HepG2 (cell line): ENCODE results near the gene PRKCZ. TPM values are rescaled to one million over a fixed set of nuclear protein-coding genes. Genes with fewer than 3 reads are reported as not detected.

Source experiments
- ATAC-seq: fragments of 200-7000 bp; cut with Tn5 transposase; 3 replicates; pipeline ENCODE4 v1.9.1; 2020; ENCODE audit warnings: mild to moderate bottlenecking, moderate library complexity
- BruUV-seq: library from RNA; stranded (reverse); fragments of 400-500 nt; replicated peaks from 2 replicates; lab custom pipeline; 2021; lab: Mats Ljungman, UMichigan
- CTCF ChIA-PET: fragments of 300-600 bp; formaldehyde crosslinking; extraction: SDS; loops from one replicate; lab custom pipeline; 2021; ENCODE audit warnings: low total read pairs, inconsistent platforms, low intra/inter-chr PET ratio; lab: Yijun Ruan, JAX
- POLR2A ChIA-PET: fragments of 350-600 bp; sonication (Branson Sonifier 250); formaldehyde crosslinking; loops from one replicate; lab custom pipeline; 2020; ENCODE audit warnings: antibody characterized with exemption, inconsistent platforms; lab: Yijun Ruan, JAX
- DNase-seq: peaks from one replicate; pipeline ENCODE4 v3.0.0-alpha.2; 2015; ENCODE audit warnings: low spot score
- FAIRE-seq: peaks from 3 replicates; lab custom pipeline; 2011; peaks lifted over from hg19 to GRCh38; lab: Jason Lieb, UNC
- H2AFZ ChIP-seq: one replicate; pipeline ENCODE4 v1.6.1; 2011; ENCODE audit warnings: low read length, inconsistent platforms
- H3K27ac ChIP-seq: fragments of 300-600 bp; 3 replicates; pipeline ENCODE4 v1.8.0; 2011; ENCODE audit warnings: mixed run types, mild to moderate bottlenecking, mixed read lengths, low read length, inconsistent platforms; ENCODE audit not compliant: insufficient read depth; ENCODE audit errors: extremely low read length
- H3K27me3 ChIP-seq, 2 experiments: fragments of 200-600 bp in 1 of 2; 2 replicates in 1 of 2; 3 replicates in 1 of 2; pipeline versions ENCODE4 v1.6.0 to v1.8.0; 2011; ENCODE audit warnings: low read length in 2 of 2, mild to moderate bottlenecking in 2 of 2, moderate library complexity in 2 of 2, inconsistent platforms in 1 of 2; ENCODE audit not compliant: insufficient read depth in 2 of 2, control insufficient read depth in 1 of 2
- H3K36me3 ChIP-seq, 2 experiments: fragments of 200-600 bp in 1 of 2; replicated peaks in 1 of 2; 2 replicates in 1 of 2; 3 replicates in 1 of 2; pipeline versions ENCODE4 v1.5.1 to v1.8.0; 2011; ENCODE audit warnings: low read length in 2 of 2, inconsistent platforms in 1 of 2; ENCODE audit not compliant: insufficient read depth in 2 of 2, control insufficient read depth in 1 of 2
- H3K4me1 ChIP-seq: 2 replicates; pipeline ENCODE4 v1.5.1; 2012; ENCODE audit warnings: low read length, inconsistent platforms; ENCODE audit not compliant: insufficient read depth
- H3K4me2 ChIP-seq: 2 replicates; pipeline ENCODE4 v1.6.0; 2011; ENCODE audit warnings: low read depth, low read length, inconsistent platforms
- H3K4me3 ChIP-seq, 3 experiments: fragments of 200-600 bp in 1 of 3; sonication (generic), shearing (Covaris generic) in 1 of 3; replicated peaks in 1 of 3; 2 replicates each; pipeline ENCODE4 v1.5.1; 2011 to 2016; ENCODE audit warnings: low read length in 3 of 3, inconsistent platforms in 2 of 3, low read depth in 2 of 3, mild to moderate bottlenecking in 2 of 3, control low read depth in 1 of 3, mixed read lengths in 1 of 3; ENCODE audit not compliant: insufficient read depth in 1 of 3
- H3K79me2 ChIP-seq: one replicate; pipeline ENCODE4 v1.6.1; 2011; ENCODE audit warnings: low read length, inconsistent platforms; ENCODE audit not compliant: insufficient read depth
- H3K9ac ChIP-seq: 2 replicates; pipeline ENCODE4 v1.6.0; 2011; ENCODE audit warnings: mild to moderate bottlenecking, low read depth, low read length, inconsistent platforms; ENCODE audit not compliant: insufficient read depth
- H3K9me3 ChIP-seq: 2 replicates; pipeline ENCODE4 v1.5.1; 2012; ENCODE audit warnings: mild to moderate bottlenecking, low read length
- H4K20me1 ChIP-seq: 2 replicates; pipeline ENCODE4 v1.6.0; 2011; ENCODE audit warnings: inconsistent platforms, mild to moderate bottlenecking, low read length, moderate library complexity; ENCODE audit not compliant: insufficient read depth
- AGO2 ChIP-seq: fragments of 200-400 bp; formaldehyde crosslinking; optimal IDR thresholded peaks from 2 replicates; pipeline ENCODE3; 2017; ENCODE audit warnings: mild to moderate bottlenecking, low read depth, low read length, moderate library complexity
- BRCA1 ChIP-seq: sonication (generic); formaldehyde crosslinking; IDR thresholded peaks from 2 replicates; pipeline ENCODE4 v1.4.0; 2020; ENCODE audit warnings: missing genetic modification reagents
- HNRNPL ChIP-seq: fragments of 200-400 bp; formaldehyde crosslinking; IDR thresholded peaks from 2 replicates; pipeline ENCODE4 v1.6.1; 2017; ENCODE audit warnings: mild to moderate bottlenecking, low read depth, low read length
- MAZ ChIP-seq, 2 experiments: sonication (generic) in 1 of 2; formaldehyde crosslinking in 1 of 2; IDR thresholded peaks; 2 replicates each; pipeline versions ENCODE4 v1.5.0 to v1.6.1; 2012 to 2020; ENCODE audit warnings: low read depth in 2 of 2, mild to moderate bottlenecking in 2 of 2, borderline replicate concordance in 1 of 2, improper control_type of control experiment in 1 of 2, low read length in 1 of 2, missing genetic modification reagents in 1 of 2, moderate library complexity in 1 of 2
- NFYB ChIP-seq: sonication (generic); formaldehyde crosslinking; IDR thresholded peaks from 2 replicates; pipeline ENCODE4 v1.4.0; 2020; ENCODE audit warnings: missing genetic modification reagents
- SOX13 ChIP-seq, 3 experiments: fragments of 450-650 bp in 1 of 3; sonication (generic) in 1 of 3; formaldehyde crosslinking in 1 of 3; IDR thresholded peaks in 2 of 3; conservative IDR thresholded peaks in 1 of 3; 2 replicates each; pipeline versions ENCODE4 v1.5.0 to v1.6.1; 2016 to 2020; ENCODE audit warnings: antibody characterized with exemption in 1 of 3, mild to moderate bottlenecking in 1 of 3, missing compliant biosample characterization in 1 of 3, missing genetic modification reagents in 1 of 3, moderate library complexity in 1 of 3
- ZFX ChIP-seq: sonication (generic); formaldehyde crosslinking; IDR thresholded peaks from 2 replicates; pipeline ENCODE4 v1.4.0; 2020; ENCODE audit warnings: mild to moderate bottlenecking, low read depth, missing genetic modification reagents, moderate library complexity
- ZNF264 ChIP-seq: sonication (generic); formaldehyde crosslinking; IDR thresholded peaks from 2 replicates; pipeline ENCODE4 v1.4.0; 2020; ENCODE audit warnings: missing genetic modification reagents
- ZNF333 ChIP-seq: sonication (generic); formaldehyde crosslinking; IDR thresholded peaks from 2 replicates; pipeline ENCODE4 v1.4.0; 2020; ENCODE audit warnings: mild to moderate bottlenecking, missing genetic modification reagents, borderline replicate concordance
- ZNF776 ChIP-seq: sonication (generic); formaldehyde crosslinking; IDR thresholded peaks from 2 replicates; pipeline ENCODE4 v1.4.0; 2020; ENCODE audit warnings: mild to moderate bottlenecking, missing genetic modification reagents
- ZNF878 ChIP-seq: sonication (generic); formaldehyde crosslinking; IDR thresholded peaks from 2 replicates; pipeline ENCODE4 v1.8.1; 2023; ENCODE audit warnings: mild to moderate bottlenecking, missing genetic modification reagents, moderate library complexity
- WGBS: methylation state at CpG from one replicate; pipeline ENCODE4 v1.1.6; 2017; ENCODE audit warnings: low lambda C conversion rate; 5-methylcytosine and 5-hydroxymethylcytosine counted together
- in situ Hi-C: cut with HindIII; loops from 2 replicates; pipeline ENCODE4 v1.10.0; 2017; ENCODE audit warnings: low pct_unique_long_range_greater_than_20kb; ENCODE audit not compliant: extremely low pct_ligation_motif_present
- intact Hi-C: fragments of 100-400 bp; cut with micrococcal nuclease; formaldehyde crosslinking; loops from one replicate; pipeline ENCODE4 v1.10.0; 2022; ENCODE audit not compliant: unreplicated experiment
- polyA plus RNA-seq, 8 experiments: library from polyadenylated mRNA; depleted of rRNA in 3 of 8; stranded (reverse) in 7 of 8; unstranded in 1 of 8; fragments of >200 nt; fragmentation: Illumina TruSeq in 4 of 8; extraction: Trizol in 4 of 8; gene quantifications; 2 replicates each; pipeline versions ENCODE4 v1.2.1 to v1.2.3, GENCODE V29; 2011 to 2016; ENCODE audit warnings: low read depth in 4 of 8, missing spikeins in 1 of 8, mixed read lengths in 1 of 8; ENCODE audit not compliant: insufficient read depth in 1 of 8
- total RNA-seq, 5 experiments: library from RNA; depleted of rRNA; stranded (reverse); fragments of >200 nt; fragmentation: Illumina TruSeq; extraction: Trizol; gene quantifications; 2 replicates each; pipeline ENCODE4 v1.2.3, GENCODE V29; 2016; ENCODE audit warnings: low read depth in 1 of 5
- TF ChIP-seq, protein P1 (sequence below): sonication (generic); formaldehyde crosslinking; IDR thresholded peaks from 2 replicates; pipeline ENCODE4 v1.8.0; 2022; ENCODE audit warnings: mild to moderate bottlenecking, missing genetic modification reagents, moderate library complexity
- TF ChIP-seq, protein P2 (sequence below): IDR thresholded peaks from 2 replicates; pipeline ENCODE4 v1.6.1; 2012; ENCODE audit warnings: low read depth, low read length, improper control_type of control experiment

The PRKCZ gene
- total and polyA plus RNA-seq, 2 of the 13 experiments (the other 11 are each of a cell fraction or from before 2014, with no cell fraction given) = 34.7 to 85.2 TPM

DNA sequence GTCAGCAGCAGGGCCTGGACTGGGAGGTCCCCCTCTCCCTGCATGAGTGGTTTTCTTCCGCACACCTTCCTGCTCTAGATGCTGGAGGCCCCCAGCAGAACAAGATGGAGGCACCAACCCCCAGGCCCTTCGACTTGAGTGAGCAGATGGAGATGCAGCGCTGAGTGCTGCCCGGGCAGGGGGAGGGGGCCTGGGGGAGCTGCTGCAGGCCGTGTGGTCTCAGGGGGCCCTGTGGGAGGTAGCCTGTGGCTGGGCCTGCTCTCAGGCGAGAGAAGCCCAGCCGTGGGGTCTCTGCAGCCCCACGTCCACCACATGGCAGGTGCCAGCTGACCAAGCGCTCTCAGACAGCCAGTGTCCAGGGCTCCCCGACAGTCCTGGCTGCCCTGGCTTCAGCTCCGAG, 145.6 kb downstream of the PRKCZ start:
- intact Hi-C loops = loop anchor here (1.0 to 5.0 kb wide), 2 partner anchors 37 to 187 kb away; no protein-coding TSS in a partner anchor
- FAIRE-seq = no peak
- BruUV-seq = no TSS peak

DNA sequence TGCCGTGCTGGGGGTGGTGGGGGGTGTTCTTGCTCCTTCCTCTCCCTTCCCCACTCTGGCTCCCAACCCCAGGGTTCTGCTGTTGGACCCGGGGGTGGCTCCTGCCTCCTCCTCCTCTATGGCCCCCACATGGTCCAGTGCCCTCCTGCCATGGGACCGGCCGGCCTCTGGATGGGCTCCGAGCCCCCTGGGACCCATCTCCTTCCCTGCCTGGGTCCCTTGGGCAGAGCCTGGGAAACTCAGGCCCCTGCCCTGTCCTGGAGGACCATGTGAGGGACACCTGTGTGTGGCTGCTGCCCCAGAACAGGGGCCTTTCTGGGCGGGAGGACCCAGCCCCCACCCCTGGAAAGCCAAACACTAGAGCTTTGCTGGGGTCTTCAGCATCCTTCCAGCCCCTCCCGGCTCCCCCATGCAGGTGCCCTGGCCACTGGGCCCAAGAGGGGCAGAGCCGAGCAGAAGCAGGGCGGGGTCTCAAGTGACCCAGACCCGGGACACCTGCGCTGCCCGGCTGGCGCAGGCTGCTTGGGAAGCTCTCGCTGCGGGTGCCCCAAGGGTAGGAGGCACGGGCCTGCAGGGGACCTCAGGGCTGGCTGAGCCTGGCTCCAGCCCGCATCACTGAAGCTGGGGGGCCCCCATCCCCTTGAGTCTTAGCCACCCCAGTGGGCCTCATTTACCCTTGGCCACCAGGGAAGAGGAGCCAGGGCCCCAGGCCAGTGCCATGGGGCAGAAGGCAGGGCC, 146.9 kb downstream of the PRKCZ start:
- peaks cover 78% of the 10 kb centered on the region for H3K4me1 ChIP-seq
- ChIA-PET POLR2A (interaction anchor here (2.2 kb wide), 1 partner anchor 32 kb away, joined by 8 read pairs; no protein-coding TSS in a partner anchor), CTCF (no interaction called here)
- no peak overlapping the region for H3K9ac ChIP-seq
- no peaks in the 10 kb centered on the region for H3K9me3 ChIP-seq
- no peak for DNase-seq
- no peak overlapping the region for H3K27ac ChIP-seq
- ATAC-seq = no peak
- 11% methylated on average over 2 of the region's 17 CpGs for WGBS
- no peak overlapping the region for H2AFZ ChIP-seq
- no peak overlapping the region for H3K4me3 ChIP-seq
- H3K27me3 ChIP-seq = peaks cover 0 to 4% of the 10 kb centered on the region in 2 experiments; a peak in 3 of 5 replicates
- peak overlapping the region; percentile 39; the same call in 1 of the 2 replicates for H3K4me2 ChIP-seq
- FAIRE-seq = no peak
- BruUV-seq = no TSS peak
- intact Hi-C loops = loop anchor here (5.0 kb wide), 1 partner anchor 35 kb away; no protein-coding TSS in a partner anchor
- H4K20me1 ChIP-seq = no peaks in the 10 kb centered on the region
- no peaks in the 10 kb centered on the region for H3K36me3 ChIP-seq
- in situ Hi-C loops = loop anchor here (5.0 to 25.0 kb wide), 2 partner anchors 35 to 315 kb away; no protein-coding TSS in a partner anchor
- H3K79me2 ChIP-seq = peaks cover 19% of the 10 kb centered on the region
- TF ChIP-seq HNRNPL (0 out of 2 replicates have a peak, but pooled peaks have one; percentile 26), MAZ (IDR thresholded peaks at IDR 0.05; ENCODE audit: borderline replicate concordance, low read depth, low read length) (no peak), MAZ (CRISPR knock-in tag; IDR thresholded peaks at IDR 0.05; ENCODE audit: low read depth) (no peak; the same call in 1 of the 2 replicates), ZNF878 (CRISPR knock-in tag) (no peak), BRCA1 (CRISPR knock-in tag) (no peak), SOX13 (IDR thresholded peaks at IDR 0.05) (no peak), SOX13 (CRISPR knock-in tag; conservative IDR thresholded peaks at IDR 0.05 in 1 of 2, IDR thresholded peaks at IDR 0.05 in 1 of 2) (no peak), AGO2 (peak; percentile 20), ZFX (CRISPR knock-in tag) (0 out of 2 replicates have a peak, but pooled peaks have one; percentile 39), NFYB (CRISPR knock-in tag) (no peak)
- TF ChIP-seq, protein P1, sequence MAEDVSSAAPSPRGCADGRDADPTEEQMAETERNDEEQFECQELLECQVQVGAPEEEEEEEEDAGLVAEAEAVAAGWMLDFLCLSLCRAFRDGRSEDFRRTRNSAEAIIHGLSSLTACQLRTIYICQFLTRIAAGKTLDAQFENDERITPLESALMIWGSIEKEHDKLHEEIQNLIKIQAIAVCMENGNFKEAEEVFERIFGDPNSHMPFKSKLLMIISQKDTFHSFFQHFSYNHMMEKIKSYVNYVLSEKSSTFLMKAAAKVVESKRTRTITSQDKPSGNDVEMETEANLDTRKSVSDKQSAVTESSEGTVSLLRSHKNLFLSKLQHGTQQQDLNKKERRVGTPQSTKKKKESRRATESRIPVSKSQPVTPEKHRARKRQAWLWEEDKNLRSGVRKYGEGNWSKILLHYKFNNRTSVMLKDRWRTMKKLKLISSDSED = no peak
- TF ChIP-seq, protein P2, sequence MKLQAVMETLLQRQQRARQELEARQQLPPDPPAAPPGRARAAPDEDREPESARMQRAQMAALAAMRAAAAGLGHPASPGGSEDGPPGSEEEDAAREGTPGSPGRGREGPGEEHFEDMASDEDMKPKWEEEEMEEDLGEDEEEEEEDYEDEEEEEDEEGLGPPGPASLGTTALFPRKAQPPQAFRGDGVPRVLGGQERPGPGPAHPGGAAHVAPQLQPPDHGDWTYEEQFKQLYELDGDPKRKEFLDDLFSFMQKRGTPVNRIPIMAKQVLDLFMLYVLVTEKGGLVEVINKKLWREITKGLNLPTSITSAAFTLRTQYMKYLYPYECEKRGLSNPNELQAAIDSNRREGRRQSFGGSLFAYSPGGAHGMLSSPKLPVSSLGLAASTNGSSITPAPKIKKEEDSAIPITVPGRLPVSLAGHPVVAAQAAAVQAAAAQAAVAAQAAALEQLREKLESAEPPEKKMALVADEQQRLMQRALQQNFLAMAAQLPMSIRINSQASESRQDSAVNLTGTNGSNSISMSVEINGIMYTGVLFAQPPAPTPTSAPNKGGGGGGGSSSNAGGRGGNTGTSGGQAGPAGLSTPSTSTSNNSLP = no peak

More for the DNA sequence above, 145.6 kb downstream of the PRKCZ start:
- Histone ChIP-seq H4K20me1 (no peaks in the 10 kb centered on the region), H3K4me3 (peak overlapping the region in 2 of 3 experiments; percentile 80 to 81; a peak in 3 of 6 replicates), H3K27me3 (no peaks in the 10 kb centered on the region), H3K4me2 (peak overlapping the region; percentile 85), H3K27ac (peak overlapping the region; percentile 77), H3K9ac (peak overlapping the region; percentile 52; the same call in 1 of the 2 replicates), H3K4me1 (peaks cover 83% of the 10 kb centered on the region), H3K36me3 (no peaks in the 10 kb centered on the region), H2AFZ (no peak overlapping the region)
- ATAC-seq = no peak; the same call in 2 of the 3 replicates
- in situ Hi-C loops = loop anchor here (5.0 to 25.0 kb wide), 2 partner anchors 37 to 317 kb away; no protein-coding TSS in a partner anchor
- ChIA-PET CTCF (interaction anchor here (1.1 to 2.2 kb wide), 2 partner anchors 186 to 196 kb away, joined by 3 to 30 read pairs; partner anchors contain the start of genes MORN1 and RER1), POLR2A (interaction anchor here (0.9 to 2.5 kb wide), 14 partner anchors 9 to 217 kb away, joined by 3 to 20 read pairs (median 8); partner anchors contain the start of genes MORN1, PEX10 and RER1)
- 90% methylated on average over 2 of the region's 11 CpGs for WGBS
- TF ChIP-seq ZNF776 (CRISPR knock-in tag) = 0 out of 2 replicates have a peak, but pooled peaks have one; percentile 25
- TF ChIP-seq ZNF264 (CRISPR knock-in tag) = no peak
- 0 out of 2 replicates have a peak, but pooled peaks have one; percentile 47 for TF ChIP-seq ZNF333
- TF ChIP-seq, all 625 proteins: peak for 2
- DNase-seq = no peak
- H3K9me3 ChIP-seq = no peaks in the 10 kb centered on the region
- peaks cover 25% of the 10 kb centered on the region for H3K79me2 ChIP-seq
